GM12865 (cell line): ENCODE results near the gene FRMD4A.

Experiments
- DNase-seq: peaks from one replicate; pipeline ENCODE4 v3.0.0; 2010; ENCODE audit warnings: low read depth
- H3K4me3 ChIP-seq: 2 replicates; pipeline ENCODE4 v1.5.1; 2011; ENCODE audit warnings: mild to moderate bottlenecking, low read depth, low read length, control low read depth
- TF ChIP-seq, protein P1 (sequence below): IDR thresholded peaks from 2 replicates; pipeline ENCODE4 v1.5.1; 2011; ENCODE audit warnings: low read length, control low read depth, low read depth, inconsistent platforms; ENCODE audit not compliant: insufficient read depth; ENCODE audit errors: missing control alignments

The FRMD4A gene

DNA sequence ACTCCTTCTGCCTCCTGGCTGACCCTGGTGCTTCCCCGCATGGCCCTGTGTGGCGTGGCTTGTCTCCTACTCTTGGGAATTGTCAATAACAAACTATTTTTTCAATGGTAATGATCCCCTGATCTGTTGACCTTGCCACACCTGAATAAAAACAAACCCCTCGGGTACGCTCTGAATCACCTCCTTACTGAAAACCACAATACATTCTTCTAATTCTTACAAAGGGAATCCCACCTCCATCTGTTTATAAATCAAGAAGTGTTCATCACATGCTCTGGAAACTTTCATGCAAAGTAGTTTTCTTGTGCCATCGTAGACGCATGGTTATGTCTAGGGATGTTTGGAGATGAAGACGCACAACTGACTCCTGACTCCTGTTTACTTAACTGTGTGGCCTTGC lies 245.8 kb downstream of the FRMD4A start:
- no peak overlapping the region for H3K4me3 ChIP-seq
- TF ChIP-seq, protein P1, sequence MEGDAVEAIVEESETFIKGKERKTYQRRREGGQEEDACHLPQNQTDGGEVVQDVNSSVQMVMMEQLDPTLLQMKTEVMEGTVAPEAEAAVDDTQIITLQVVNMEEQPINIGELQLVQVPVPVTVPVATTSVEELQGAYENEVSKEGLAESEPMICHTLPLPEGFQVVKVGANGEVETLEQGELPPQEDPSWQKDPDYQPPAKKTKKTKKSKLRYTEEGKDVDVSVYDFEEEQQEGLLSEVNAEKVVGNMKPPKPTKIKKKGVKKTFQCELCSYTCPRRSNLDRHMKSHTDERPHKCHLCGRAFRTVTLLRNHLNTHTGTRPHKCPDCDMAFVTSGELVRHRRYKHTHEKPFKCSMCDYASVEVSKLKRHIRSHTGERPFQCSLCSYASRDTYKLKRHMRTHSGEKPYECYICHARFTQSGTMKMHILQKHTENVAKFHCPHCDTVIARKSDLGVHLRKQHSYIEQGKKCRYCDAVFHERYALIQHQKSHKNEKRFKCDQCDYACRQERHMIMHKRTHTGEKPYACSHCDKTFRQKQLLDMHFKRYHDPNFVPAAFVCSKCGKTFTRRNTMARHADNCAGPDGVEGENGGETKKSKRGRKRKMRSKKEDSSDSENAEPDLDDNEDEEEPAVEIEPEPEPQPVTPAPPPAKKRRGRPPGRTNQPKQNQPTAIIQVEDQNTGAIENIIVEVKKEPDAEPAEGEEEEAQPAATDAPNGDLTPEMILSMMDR = no peak
- no peak for DNase-seq

DNA sequence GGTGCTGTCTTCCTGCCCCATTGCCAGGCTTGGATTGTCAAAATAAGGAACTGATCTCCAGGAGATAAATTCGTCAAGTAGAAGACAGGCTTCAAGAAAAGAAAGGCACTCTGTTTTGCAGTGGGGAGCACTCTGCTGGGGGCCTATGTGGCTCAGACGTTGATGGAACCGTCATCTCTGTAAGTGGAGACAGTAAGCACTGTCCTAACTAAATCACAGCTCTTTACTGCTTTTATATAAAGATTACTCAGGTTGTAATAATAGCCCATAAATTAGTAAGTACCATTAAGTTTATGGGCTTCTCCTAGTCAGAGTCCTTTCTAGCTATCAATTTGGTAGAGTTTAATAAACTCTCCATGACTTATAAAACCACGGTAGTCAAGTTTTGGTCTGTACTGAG lies 249.9 kb downstream of the FRMD4A start:
- DNase-seq = no peak
- TF ChIP-seq, protein P1 = no peak
- no peak overlapping the region for H3K4me3 ChIP-seq

DNA sequence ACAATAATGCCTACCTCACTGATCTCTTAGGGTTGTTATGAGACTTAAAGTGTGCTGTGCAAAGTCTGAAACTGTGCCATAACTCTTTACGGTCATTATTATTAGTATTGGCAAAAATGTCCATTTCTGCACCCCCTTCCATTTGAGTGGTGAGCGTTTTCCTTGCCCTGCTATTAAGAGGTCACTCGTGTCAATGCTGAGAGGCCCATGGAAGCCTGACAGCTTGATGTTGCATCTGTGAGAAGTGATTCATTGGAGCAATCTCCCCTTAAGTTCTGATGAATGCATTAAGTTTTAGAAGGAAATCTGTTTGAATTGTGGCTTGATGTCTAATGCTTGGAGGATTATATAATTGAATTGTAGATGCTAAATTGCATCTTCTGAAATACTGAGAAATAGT lies 253.3 kb downstream of the FRMD4A start:
- H3K4me3 ChIP-seq = no peak overlapping the region
- DNase-seq = no peak
- TF ChIP-seq, protein P1 = no peak

DNA sequence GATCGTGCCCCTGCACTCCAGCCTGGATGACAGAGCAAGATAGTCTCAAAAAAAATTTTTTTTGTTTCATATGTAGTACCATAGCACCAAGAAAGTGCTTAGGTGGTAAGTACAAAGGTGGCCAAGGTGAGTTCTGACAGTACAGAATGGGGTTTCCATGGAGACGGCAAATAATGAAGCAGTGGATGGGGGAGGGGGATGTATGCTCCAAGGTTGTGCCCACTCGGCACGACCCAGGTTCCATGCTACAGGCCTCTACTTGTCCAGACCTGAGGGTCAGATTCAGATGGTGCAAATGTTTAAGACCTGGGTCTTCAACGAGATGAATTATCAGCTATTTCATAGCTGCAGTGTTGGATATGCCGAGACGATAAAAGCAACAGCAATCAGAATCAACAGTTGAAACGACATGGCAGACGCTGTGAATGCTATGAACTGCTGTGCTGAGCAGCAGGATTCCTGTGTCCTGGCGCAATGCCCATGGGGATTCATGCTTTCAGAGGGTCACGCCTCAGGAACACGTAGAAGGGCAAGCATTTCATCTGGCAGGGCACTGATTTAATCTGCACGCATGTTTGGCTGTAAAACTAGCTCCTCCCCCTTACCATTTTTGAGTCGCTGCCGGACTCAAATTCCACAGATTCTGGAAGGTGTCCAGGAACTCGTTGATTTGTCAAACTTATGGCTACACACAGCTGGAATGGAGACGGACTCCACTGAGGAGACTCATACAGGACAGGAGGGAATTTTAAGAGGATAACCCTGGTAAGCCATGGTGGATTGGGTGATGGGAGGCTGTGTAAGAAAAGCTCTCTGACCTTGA lies 256.5 kb downstream of the FRMD4A start:
- no peak for DNase-seq
- no peak overlapping the region for H3K4me3 ChIP-seq
- TF ChIP-seq, protein P1 = no peak

DNA sequence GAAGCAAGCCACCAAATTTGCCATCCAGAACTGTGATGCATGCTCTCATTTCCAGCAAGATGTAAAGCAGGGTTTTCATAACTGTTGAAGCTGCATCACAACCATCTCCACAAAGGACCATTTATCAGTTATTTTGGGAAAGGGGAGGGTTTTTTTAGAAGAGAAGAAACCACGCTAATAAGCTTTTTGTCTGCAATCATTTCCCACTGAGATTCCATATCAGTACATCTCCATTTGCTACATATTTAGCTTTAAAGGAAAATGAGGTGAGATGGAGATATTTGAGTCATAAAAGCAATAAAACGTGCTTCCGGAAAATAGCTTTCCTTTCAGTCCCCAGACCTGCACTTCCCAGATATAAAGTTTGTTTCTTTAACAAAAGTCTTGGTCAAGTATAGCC lies 258.2 kb downstream of the FRMD4A start:
- no peak for DNase-seq
- no peak overlapping the region for H3K4me3 ChIP-seq
- TF ChIP-seq, protein P1 = no peak

DNA sequence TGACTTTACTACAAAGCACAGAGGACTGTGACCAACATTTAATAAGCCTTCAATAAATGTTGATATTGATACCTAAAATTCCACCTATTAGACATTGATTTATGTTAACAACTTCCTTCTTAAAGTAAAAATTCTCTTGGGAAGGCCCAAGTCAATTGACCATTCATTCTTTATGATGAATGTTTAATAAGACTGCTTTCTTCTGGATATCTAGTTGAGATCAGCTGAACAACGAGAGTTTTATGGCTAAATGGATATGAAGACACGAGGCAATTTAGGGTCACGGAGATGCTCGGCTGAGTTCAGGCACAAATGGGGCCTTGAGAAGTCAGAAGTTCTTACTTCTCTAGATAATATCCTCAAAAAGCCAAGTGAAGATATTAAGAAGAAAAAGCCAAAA lies 258.8 kb downstream of the FRMD4A start:
- TF ChIP-seq, protein P1 = no peak
- DNase-seq = no peak
- no peak overlapping the region for H3K4me3 ChIP-seq
